ENCODE measurements around the gene WDR64.

- no peak for TF ChIP-seq CTCF (optimal IDR thresholded peaks at IDR 0.05 in 1 of 3, IDR thresholded peaks at IDR 0.05 in 1 of 3, conservative IDR thresholded peaks at IDR 0.05 in 1 of 3; ENCODE audit: extremely low read depth in 1 of 3, insufficient read depth in 2 of 3, low read length in 3 of 3)
- TF ChIP-seq EZH2 (IDR thresholded peaks at IDR 0.05; ENCODE audit: low read length), result no peak
Measured at GRCh38 chr1:241674805-241675384, 22.8 kb downstream of the WDR64 start.
